Tibial artery (tissue), 4 donors: ENCODE data around the gene KPNA4.

Experiments used
- DNase-seq, 2 donors: peaks; one replicate each; pipeline ENCODE4 v3.0.0-alpha.2; 2019
- H3K27ac ChIP-seq, 2 donors: fragments of 200-600 bp; sonication (generic) in 1 of 2; 1 replicate in 1 of 2; 2 replicates in 1 of 2; pipeline ENCODE4 v1.5.1; 2018 to 2019; ENCODE audit warnings: mild to moderate bottlenecking in 1 of 2
- H3K27me3 ChIP-seq, 2 donors: fragments of 200-600 bp; sonication (generic) in 1 of 2; one replicate each; pipeline versions ENCODE4 v1.5.1 to v1.6.0; 2016 to 2019
- H3K36me3 ChIP-seq, 3 donors: fragments of 200-600 bp; sonication (generic) in 2 of 3; one replicate each; pipeline ENCODE4 v1.5.1; 2016 to 2019; ENCODE audit warnings: mild to moderate bottlenecking in 2 of 3
- H3K4me1 ChIP-seq, 4 donors: fragments of 200-600 bp; sonication (generic) in 2 of 4; 1 replicate in 3 of 4; 2 replicates in 1 of 4; pipeline ENCODE4 v1.5.1; 2016 to 2019
- H3K4me3 ChIP-seq, 2 donors: fragments of 200-600 bp; sonication (generic) in 1 of 2; 1 replicate in 1 of 2; 2 replicates in 1 of 2; pipeline ENCODE4 v1.5.1; 2018 to 2019; ENCODE audit warnings: mild to moderate bottlenecking in 2 of 2
- H3K9me3 ChIP-seq, 3 donors: fragments of 200-600 bp; sonication (generic) in 1 of 3; one replicate each; pipeline ENCODE4 v1.5.1; 2016 to 2019
- intact Hi-C: fragments of 100-400 bp; cut with DNase I; formaldehyde crosslinking; loops from one replicate; pipeline ENCODE4 v1.15.0; 2023; ENCODE audit warnings: low total_unique reads
- TF ChIP-seq, protein P1 (sequence below), 2 experiments: fragments of 200-600 bp in 1 of 2; fragments of 450-650 bp in 1 of 2; IDR thresholded peaks; one replicate each; pipeline ENCODE4 v1.5.1; 2017 to 2019; ENCODE audit warnings: antibody characterized with exemption in 2 of 2, mild to moderate bottlenecking in 1 of 2, moderate library complexity in 1 of 2

The KPNA4 gene

GRCh38 chr3:160588023-160588422 is 22.7 kb upstream of the KPNA4 start:
- DNase-seq = no peak
- Histone ChIP-seq H3K9me3 (peaks cover 0 to 5% (median 0%) of the 10 kb centered on the region in 3 donors), H3K27ac (no peak overlapping the region), H3K4me3 (no peak overlapping the region), H3K27me3 (no peaks in the 10 kb centered on the region), H3K4me1 (no peaks in the 10 kb centered on the region), H3K36me3 (no peaks in the 10 kb centered on the region)
- TF ChIP-seq, protein P1, sequence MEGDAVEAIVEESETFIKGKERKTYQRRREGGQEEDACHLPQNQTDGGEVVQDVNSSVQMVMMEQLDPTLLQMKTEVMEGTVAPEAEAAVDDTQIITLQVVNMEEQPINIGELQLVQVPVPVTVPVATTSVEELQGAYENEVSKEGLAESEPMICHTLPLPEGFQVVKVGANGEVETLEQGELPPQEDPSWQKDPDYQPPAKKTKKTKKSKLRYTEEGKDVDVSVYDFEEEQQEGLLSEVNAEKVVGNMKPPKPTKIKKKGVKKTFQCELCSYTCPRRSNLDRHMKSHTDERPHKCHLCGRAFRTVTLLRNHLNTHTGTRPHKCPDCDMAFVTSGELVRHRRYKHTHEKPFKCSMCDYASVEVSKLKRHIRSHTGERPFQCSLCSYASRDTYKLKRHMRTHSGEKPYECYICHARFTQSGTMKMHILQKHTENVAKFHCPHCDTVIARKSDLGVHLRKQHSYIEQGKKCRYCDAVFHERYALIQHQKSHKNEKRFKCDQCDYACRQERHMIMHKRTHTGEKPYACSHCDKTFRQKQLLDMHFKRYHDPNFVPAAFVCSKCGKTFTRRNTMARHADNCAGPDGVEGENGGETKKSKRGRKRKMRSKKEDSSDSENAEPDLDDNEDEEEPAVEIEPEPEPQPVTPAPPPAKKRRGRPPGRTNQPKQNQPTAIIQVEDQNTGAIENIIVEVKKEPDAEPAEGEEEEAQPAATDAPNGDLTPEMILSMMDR (IDR thresholded peaks at IDR 0.05) = no peak
- intact Hi-C loops = no loop called here

DNA sequence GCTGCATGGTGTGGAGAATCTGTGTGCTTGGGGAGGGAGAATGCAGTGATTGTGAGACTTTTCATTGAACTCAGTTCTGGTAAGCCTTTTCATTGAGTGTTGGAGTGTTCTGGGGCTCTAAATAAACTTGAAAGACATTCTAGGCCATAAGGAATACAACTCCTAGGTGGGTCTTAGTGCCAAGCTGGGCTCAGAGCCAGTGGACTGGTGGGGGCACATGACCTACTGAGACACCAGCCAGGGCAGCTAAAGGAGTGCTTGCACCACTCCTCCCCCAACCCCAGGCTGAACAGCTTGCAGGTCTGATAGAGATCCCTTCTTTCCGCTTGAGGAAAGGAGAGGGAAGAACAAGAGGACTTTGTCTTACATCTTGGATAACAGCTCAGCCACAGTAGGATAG is 21.7 kb upstream of the KPNA4 start:
- H3K27me3 ChIP-seq = no peaks in the 10 kb centered on the region
- H3K4me3 ChIP-seq = no peak overlapping the region
- H3K4me1 ChIP-seq = no peaks in the 10 kb centered on the region
- TF ChIP-seq, protein P1 (IDR thresholded peaks at IDR 0.05) = no peak
- H3K36me3 ChIP-seq = no peaks in the 10 kb centered on the region
- H3K27ac ChIP-seq = no peak overlapping the region
- intact Hi-C loops = no loop called here
- H3K9me3 ChIP-seq = peaks cover 0 to 10% (median 0%) of the 10 kb centered on the region in 3 donors
- no peak for DNase-seq

GRCh38 chr3:160586679-160587078 is 21.3 kb upstream of the KPNA4 start:
- intact Hi-C loops = no loop called here

DNA sequence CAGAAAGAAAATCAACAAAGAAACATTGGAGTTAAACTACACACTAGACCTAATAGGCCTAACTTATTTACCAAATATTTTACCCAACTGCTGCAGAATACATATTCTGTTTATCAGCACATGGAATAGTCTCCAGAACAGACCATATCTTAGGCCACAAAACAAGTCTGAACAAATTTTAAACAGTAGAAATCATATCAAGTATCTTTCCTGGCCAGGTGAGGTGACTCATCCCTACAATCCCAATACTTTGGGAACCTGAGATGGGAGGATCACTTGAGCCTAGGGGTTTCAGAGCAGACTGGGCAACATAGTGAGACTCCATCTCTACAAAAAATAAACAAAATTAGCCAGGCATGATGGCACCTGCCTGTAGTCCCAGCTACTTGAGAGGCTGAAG is 18.1 kb upstream of the KPNA4 start:
- no peaks in the 10 kb centered on the region for H3K27me3 ChIP-seq
- peaks cover 2 to 26% (median 5%) of the 10 kb centered on the region in 3 donors for H3K9me3 ChIP-seq
- H3K36me3 ChIP-seq = no peaks in the 10 kb centered on the region
- DNase-seq = no peak
- no peak overlapping the region for H3K4me3 ChIP-seq
- no peaks in the 10 kb centered on the region for H3K4me1 ChIP-seq
- intact Hi-C loops = no loop called here
- TF ChIP-seq, protein P1 (IDR thresholded peaks at IDR 0.05) = no peak
- H3K27ac ChIP-seq = no peak overlapping the region

More at GRCh38 chr3:160586679-160587078, 21.3 kb upstream of the KPNA4 start:
- TF ChIP-seq, protein P1 (IDR thresholded peaks at IDR 0.05) = no peak
- Histone ChIP-seq H3K4me3 (no peak overlapping the region), H3K27ac (no peak overlapping the region), H3K27me3 (no peaks in the 10 kb centered on the region), H3K9me3 (peaks cover 0 to 15% (median 0%) of the 10 kb centered on the region in 3 donors), H3K4me1 (no peaks in the 10 kb centered on the region), H3K36me3 (no peaks in the 10 kb centered on the region)
- DNase-seq = no peak

- no peaks in the 10 kb centered on the region for H3K36me3 ChIP-seq
- intact Hi-C loops = no loop called here
- peaks cover 2 to 26% (median 5%) of the 10 kb centered on the region in 3 donors for H3K9me3 ChIP-seq
- peaks cover 0 to 18% (median 3%) of the 10 kb centered on the region in 4 donors for H3K4me1 ChIP-seq
- H3K27me3 ChIP-seq = no peaks in the 10 kb centered on the region
- H3K27ac ChIP-seq = no peak overlapping the region
- DNase-seq = no peak
- TF ChIP-seq, protein P1 (IDR thresholded peaks at IDR 0.05) = no peak
- no peak overlapping the region for H3K4me3 ChIP-seq
Observed at GRCh38 chr3:160580938-160581337, 15.6 kb upstream of the KPNA4 start.
